Peyer's patch (tissue), 4 donors: Measurements from ENCODE around the gene MSI2.

Experiments used
- CTCF ChIP-seq, 6 experiments: fragments of 450-650 bp in 4 of 6; fragments of 200-600 bp in 2 of 6; sonication (generic) in 1 of 6; IDR thresholded peaks; one replicate each; pipeline ENCODE4 v1.5.1; 2017 to 2019; ENCODE audit warnings: antibody characterized with exemption in 6 of 6, mild to moderate bottlenecking in 3 of 6, moderate library complexity in 1 of 6
- POLR2A ChIP-seq, 2 donors: fragments of 450-650 bp; IDR thresholded peaks; one replicate each; pipeline ENCODE4 v1.5.1; 2017; ENCODE audit warnings: antibody characterized with exemption in 2 of 2, mild to moderate bottlenecking in 2 of 2, moderate library complexity in 2 of 2

GRCh38 chr17:57534863-57535248, 278.5 kb downstream of the MSI2 start:
- TF ChIP-seq CTCF (IDR thresholded peaks at IDR 0.05): no peak
- no peak for TF ChIP-seq POLR2A (IDR thresholded peaks at IDR 0.05)
